B cell (primary cell): ENCODE data around the gene SPATA12. TPM values are rescaled to one million over a fixed set of nuclear protein-coding genes. Genes with fewer than 3 reads are reported as not detected.
A peak's percentile ranks its signal among the peaks of the same experiment; 100 is the strongest.

Source experiments
- ATAC-seq: fragments of 200-7000 bp; cut with Tn5 transposase; one replicate; pipeline ENCODE4 v1.10.0; 2021; ENCODE audit warnings: low read depth, mild to moderate bottlenecking, moderate number of reproducible peaks, moderate library complexity
- CTCF ChIA-PET: fragments of 350-600 bp; sonication (Branson Sonifier 250); formaldehyde crosslinking; loops from one replicate; lab custom pipeline; 2021; ENCODE audit warnings: antibody characterized with exemption, inconsistent platforms; lab: Charles Lee
- POLR2A ChIA-PET: fragments of 350-600 bp; sonication (Branson Sonifier 250); formaldehyde crosslinking; loops from one replicate; lab custom pipeline; 2021; ENCODE audit warnings: antibody characterized with exemption; lab: Charles Lee
- DNase-seq: peaks from one replicate; pipeline ENCODE4 v3.0.0; 2013
- H2AFZ ChIP-seq: 2 replicates; pipeline ENCODE4 v1.6.1; 2012; ENCODE audit warnings: mild to moderate bottlenecking, low read depth, low read length; ENCODE audit not compliant: insufficient read depth, poor library complexity, severe bottlenecking
- H3K27ac ChIP-seq, 2 donors: 1 replicate in 1 of 2; 2 replicates in 1 of 2; pipeline ENCODE4 v1.5.1; 2012 to 2013; ENCODE audit warnings: low read length in 2 of 2, mild to moderate bottlenecking in 2 of 2, moderate library complexity in 1 of 2
- H3K27me3 ChIP-seq, 4 experiments: fragments of 200-600 bp in 1 of 4; sonication (generic) in 1 of 4; replicated peaks in 1 of 4; 1 replicate in 2 of 4; 2 replicates in 2 of 4; pipeline versions ENCODE4 v1.6.1 to v1.7.0; 2013 to 2016; ENCODE audit warnings: low read length in 3 of 4, mild to moderate bottlenecking in 2 of 4, mixed read lengths in 1 of 4, moderate library complexity in 1 of 4; ENCODE audit not compliant: insufficient read depth in 4 of 4, control insufficient read depth in 3 of 4; ENCODE audit errors: control extremely low read depth in 1 of 4
- H3K36me3 ChIP-seq, 2 experiments: replicated peaks in 1 of 2; 1 replicate in 1 of 2; 2 replicates in 1 of 2; pipeline versions ENCODE4 v1.6.1 to v1.7.1; 2013; ENCODE audit warnings: low read length in 1 of 2; ENCODE audit not compliant: insufficient read depth in 2 of 2, control insufficient read depth in 1 of 2; ENCODE audit errors: control extremely low read depth in 1 of 2, extremely low read depth in 1 of 2
- H3K4me1 ChIP-seq, 2 donors: fragments of 200-600 bp in 1 of 2; sonication (generic) in 1 of 2; 1 replicate in 1 of 2; 2 replicates in 1 of 2; pipeline versions ENCODE4 v1.5.1 to v1.6.1; 2013 to 2017; ENCODE audit warnings: low read length in 2 of 2; ENCODE audit not compliant: control insufficient read depth in 2 of 2, insufficient read depth in 2 of 2
- H3K4me2 ChIP-seq: replicated peaks from 2 replicates; pipeline ENCODE3; 2012; ENCODE audit warnings: mild to moderate bottlenecking, low read depth, low read length; ENCODE audit not compliant: poor library complexity, severe bottlenecking
- H3K4me3 ChIP-seq, 5 experiments: fragments of 200-600 bp in 1 of 5; sonication (generic) in 1 of 5; 1 replicate in 3 of 5; 2 replicates in 2 of 5; pipeline versions ENCODE4 v1.5.1 to v1.7.0; 2011 to 2016; ENCODE audit warnings: low read length in 4 of 5, mild to moderate bottlenecking in 4 of 5, low read depth in 2 of 5, control low read depth in 1 of 5, moderate library complexity in 1 of 5; ENCODE audit not compliant: insufficient read depth in 1 of 5; ENCODE audit errors: control extremely low read depth in 1 of 5, extremely low read depth in 1 of 5
- H3K79me2 ChIP-seq: fragments of 200-600 bp; sonication (generic); one replicate; pipeline ENCODE4 v1.6.0; 2016; ENCODE audit warnings: low read length; ENCODE audit not compliant: control insufficient read depth, insufficient read depth
- H3K9ac ChIP-seq: fragments of 200-600 bp; sonication (generic); 2 replicates; pipeline ENCODE4 v1.6.1; 2017; ENCODE audit warnings: mild to moderate bottlenecking, low read length, moderate library complexity
- H3K9me3 ChIP-seq, 3 donors: one replicate each; pipeline versions ENCODE4 v1.6.1 to v1.7.1; 2013; ENCODE audit warnings: low read length in 2 of 3; ENCODE audit not compliant: control insufficient read depth in 2 of 3, insufficient read depth in 1 of 3; ENCODE audit errors: control extremely low read depth in 1 of 3
- H4K20me1 ChIP-seq: 2 replicates; pipeline ENCODE4 v1.6.0; 2012; ENCODE audit warnings: mild to moderate bottlenecking, low read length; ENCODE audit not compliant: insufficient read depth, control insufficient read depth, poor library complexity, severe bottlenecking
- H3K27ac Mint-ChIP-seq: one replicate; pipeline ENCODE4 v1.8.0; 2021; ENCODE audit warnings: mixed read lengths
- H3K27me3 Mint-ChIP-seq: one replicate; pipeline ENCODE4 v1.8.0; 2021; ENCODE audit warnings: mixed read lengths
- H3K4me1 Mint-ChIP-seq: one replicate; pipeline ENCODE4 v1.8.0; 2021; ENCODE audit warnings: mixed read lengths
- H3K4me3 Mint-ChIP-seq: one replicate; pipeline ENCODE4 v1.8.0; 2021; ENCODE audit warnings: mixed read lengths
- H3K9me3 Mint-ChIP-seq: one replicate; pipeline ENCODE4 v1.8.0; 2022; ENCODE audit warnings: mixed read lengths; ENCODE audit not compliant: insufficient read depth
- CTCF ChIP-seq: fragments of 200-600 bp; IDR thresholded peaks from one replicate; pipeline ENCODE4 v1.8.0; 2022; ENCODE audit warnings: antibody characterized with exemption, mild to moderate bottlenecking
- EZH2 ChIP-seq: IDR thresholded peaks from 2 replicates; pipeline ENCODE4 v1.6.1; 2012; ENCODE audit warnings: borderline replicate concordance, low read depth, mild to moderate bottlenecking, moderate library complexity, low read length; ENCODE audit not compliant: insufficient read depth, poor library complexity, severe bottlenecking
- WGBS: methylation state at CpG from one replicate; pipeline ENCODE4 v1.1.5; 2013; ENCODE audit warnings: missing lambda C conversion rate; ENCODE audit not compliant: insufficient coverage; 5-methylcytosine and 5-hydroxymethylcytosine counted together
- intact Hi-C: fragments of 100-400 bp; cut with micrococcal nuclease; formaldehyde crosslinking; loops from one replicate; pipeline ENCODE4 v1.10.0; 2022
- polyA plus RNA-seq: library from polyadenylated mRNA; depleted of rRNA; stranded (reverse); fragments of >200 nt; gene quantifications from 2 replicates; pipeline ENCODE4 v1.2.3, GENCODE V29; 2012
- total RNA-seq, 2 donors: library from RNA; stranded (reverse); fragments of 120-200 nt in 1 of 2; gene quantifications; 1 replicate in 1 of 2; 2 replicates in 1 of 2; pipeline versions ENCODE4 v1.2.3 to v1.2.4, GENCODE V29; 2013 to 2022

Gene SPATA12
- total and polyA plus RNA-seq, 2 donors (not counting 1 experiment from before 2014, with no cell fraction given) = not detected

GRCh38 chr3:57062101-57062631 lies 1.7 kb downstream of the SPATA12 start:
- TF ChIP-seq EZH2 (no peak), CTCF (no peak)
- Histone ChIP-seq H3K27me3 (peaks cover 0 to 43% (median 27%) of the 10 kb centered on the region in 4 experiments), H3K9ac (no peak overlapping the region), H3K36me3 (no peaks in the 10 kb centered on the region), H3K9me3 (peaks cover 0 to 10% (median 0%) of the 10 kb centered on the region in 3 donors), H2AFZ (no peak overlapping the region), H3K27ac (no peak overlapping the region), H3K79me2 (no peaks in the 10 kb centered on the region), H4K20me1 (no peaks in the 10 kb centered on the region), H3K4me3 (no peak overlapping the region), H3K4me2 (no peak overlapping the region), H3K4me1 (peaks cover 3 to 5% of the 10 kb centered on the region in 2 donors)
- WGBS = 35% methylated on average over 8 of the region's 9 CpGs
- ChIA-PET POLR2A (no interaction called here), CTCF (no interaction called here)
- H3K27me3 Mint-ChIP-seq = peaks cover 46% of the 10 kb centered on the region
- no peak for ATAC-seq
- H3K4me1 Mint-ChIP-seq = peaks cover 2% of the 10 kb centered on the region
- DNase-seq = no peak
- no peak overlapping the region for H3K4me3 Mint-ChIP-seq
- no peaks in the 10 kb centered on the region for H3K9me3 Mint-ChIP-seq
- no peak overlapping the region for H3K27ac Mint-ChIP-seq
- intact Hi-C loops = loop anchor here (10.0 kb wide), 1 partner anchor 377 kb away; the partner anchor contains the start of gene TASOR

DNA sequence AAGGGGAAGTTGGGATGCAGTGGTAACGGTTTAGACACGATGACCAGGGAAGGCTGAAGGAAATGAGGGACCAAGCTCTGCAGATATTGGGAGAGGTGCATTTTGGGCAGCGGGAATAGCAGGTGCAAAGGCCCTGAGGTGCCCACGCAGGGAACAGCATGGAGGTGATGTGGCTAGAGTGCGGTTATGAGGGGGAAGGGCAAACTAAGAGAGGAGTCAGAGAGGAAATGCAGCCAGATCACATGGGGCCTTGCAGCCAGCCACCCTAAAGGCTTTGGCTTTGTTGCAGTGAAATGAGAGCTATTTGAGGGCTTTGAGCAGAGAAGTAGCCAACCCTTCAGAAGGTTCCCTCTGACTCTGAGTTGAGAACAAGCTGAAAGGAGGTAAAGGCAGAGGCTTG lies 2.6 kb downstream of the SPATA12 start:
- peaks cover 0 to 43% (median 26%) of the 10 kb centered on the region in 4 experiments for H3K27me3 ChIP-seq
- no peak for TF ChIP-seq CTCF
- TF ChIP-seq EZH2 = no peak
- Mint-ChIP-seq H3K9me3 (no peaks in the 10 kb centered on the region), H3K4me1 (peaks cover 6% of the 10 kb centered on the region), H3K27me3 (peaks cover 39% of the 10 kb centered on the region), H3K27ac (peak overlapping the region; percentile 17), H3K4me3 (no peak overlapping the region)
- H3K4me1 ChIP-seq = peaks cover 9 to 11% of the 10 kb centered on the region in 2 donors
- no peaks in the 10 kb centered on the region for H3K79me2 ChIP-seq
- H4K20me1 ChIP-seq = no peaks in the 10 kb centered on the region
- H3K36me3 ChIP-seq = no peaks in the 10 kb centered on the region
- H3K9me3 ChIP-seq = peaks cover 0 to 10% (median 0%) of the 10 kb centered on the region in 3 donors
- H2AFZ ChIP-seq = no peak overlapping the region
- H3K9ac ChIP-seq = no peak overlapping the region
- 69% methylated on average over 5 of the region's 5 CpGs for WGBS
- H3K4me3 ChIP-seq = no peak overlapping the region
- no peak overlapping the region for H3K4me2 ChIP-seq
- ChIA-PET CTCF (no interaction called here), POLR2A (no interaction called here)
- ATAC-seq = no peak
- intact Hi-C loops = loop anchor here (10.0 kb wide), 1 partner anchor 378 kb away; the partner anchor contains the start of gene TASOR
- no peak overlapping the region for H3K27ac ChIP-seq
- no peak for DNase-seq
